Endothelial cell of umbilical vein (primary cell): Measurements from ENCODE around the gene CCDC171. TPM values are rescaled to one million over a fixed set of nuclear protein-coding genes. Genes with fewer than 3 reads are reported as not detected.

Experiments used
- BruUV-seq: library from RNA; stranded (reverse); fragments of 400-500 nt; replicated peaks from 2 replicates; lab custom pipeline; 2021; lab: Mats Ljungman, UMichigan
- CTCF ChIA-PET: fragments of 300-600, 350-600 bp; sonication (Branson Sonifier 250); formaldehyde crosslinking; loops from one replicate; lab custom pipeline; 2021; ENCODE audit warnings: antibody characterized with exemption, inconsistent platforms; lab: Charles Lee
- POLR2A ChIA-PET: fragments of 300-600, 350-600 bp; sonication (Branson Sonifier 250); formaldehyde crosslinking; loops from one replicate; lab custom pipeline; 2021; ENCODE audit warnings: antibody characterized with exemption, inconsistent platforms; lab: Charles Lee
- DNase-seq: peaks from one replicate; pipeline ENCODE4 v3.0.0-alpha.2; 2011; ENCODE audit warnings: low read depth, low spot score
- FAIRE-seq: peaks from 2 replicates; lab custom pipeline; 2011; peaks lifted over from hg19 to GRCh38; lab: Jason Lieb, UNC
- H2AFZ ChIP-seq: 2 replicates; pipeline ENCODE4 v1.6.0; 2012; ENCODE audit warnings: low read depth, low read length, control low read depth, inconsistent platforms
- H3K27ac ChIP-seq: 2 replicates; pipeline ENCODE4 v1.5.1; 2011; ENCODE audit warnings: low read depth, mild to moderate bottlenecking, control low read depth, low read length, moderate library complexity; ENCODE audit not compliant: insufficient read depth
- H3K27me3 ChIP-seq, 2 experiments: 2 replicates each; pipeline versions ENCODE4 v1.6.0 to v1.6.1; 2011; ENCODE audit warnings: low read length in 2 of 2, mixed read lengths in 1 of 2; ENCODE audit not compliant: control insufficient read depth in 2 of 2, insufficient read depth in 2 of 2
- H3K36me3 ChIP-seq, 2 experiments: 2 replicates in 1 of 2; 3 replicates in 1 of 2; pipeline ENCODE4 v1.5.1; 2011; ENCODE audit warnings: low read length in 2 of 2, mild to moderate bottlenecking in 1 of 2, moderate library complexity in 1 of 2; ENCODE audit not compliant: control insufficient read depth in 2 of 2, insufficient read depth in 2 of 2; ENCODE audit errors: extremely low read depth in 1 of 2
- H3K4me1 ChIP-seq: 3 replicates; pipeline ENCODE4 v1.5.1; 2011; ENCODE audit warnings: mild to moderate bottlenecking, low read length; ENCODE audit not compliant: control insufficient read depth, insufficient read depth; ENCODE audit errors: extremely low read depth
- H3K4me2 ChIP-seq: 2 replicates; pipeline ENCODE4 v1.6.1; 2011; ENCODE audit warnings: low read length, control low read depth, mixed read lengths; ENCODE audit not compliant: insufficient read depth
- H3K4me3 ChIP-seq, 3 experiments: fragments of 200-600 bp in 1 of 3; sonication (generic), shearing (Covaris generic) in 1 of 3; replicated peaks in 1 of 3; 2 replicates each; pipeline ENCODE4 v1.5.1; 2011 to 2016; ENCODE audit warnings: control low read depth in 3 of 3, low read length in 3 of 3, mild to moderate bottlenecking in 2 of 3, inconsistent platforms in 1 of 3, low read depth in 1 of 3, moderate library complexity in 1 of 3; ENCODE audit not compliant: insufficient read depth in 1 of 3
- H3K79me2 ChIP-seq: 2 replicates; pipeline ENCODE4 v1.6.0; 2012; ENCODE audit warnings: low read length, inconsistent platforms; ENCODE audit not compliant: control insufficient read depth, insufficient read depth
- H3K9ac ChIP-seq: replicated peaks from 2 replicates; pipeline ENCODE3; 2011; ENCODE audit warnings: low read length, control low read depth; ENCODE audit not compliant: insufficient read depth; ENCODE audit errors: extremely low read depth
- H3K9me1 ChIP-seq: replicated peaks from 3 replicates; pipeline ENCODE4 v1.6.0; 2011; ENCODE audit warnings: mild to moderate bottlenecking, low read length; ENCODE audit not compliant: control insufficient read depth, insufficient read depth; ENCODE audit errors: extremely low read depth
- H3K9me3 ChIP-seq: replicated peaks from 2 replicates; pipeline ENCODE4 v1.5.1; 2012; ENCODE audit warnings: low read length, inconsistent platforms; ENCODE audit not compliant: control insufficient read depth, insufficient read depth
- H4K20me1 ChIP-seq: replicated peaks from 2 replicates; pipeline ENCODE3; 2011; ENCODE audit warnings: mild to moderate bottlenecking, low read length; ENCODE audit not compliant: control insufficient read depth, insufficient read depth; ENCODE audit errors: extremely low read depth
- EZH2 ChIP-seq: IDR thresholded peaks from 2 replicates; pipeline ENCODE4 v1.6.1; 2012; ENCODE audit warnings: borderline replicate concordance, low read depth, mild to moderate bottlenecking, moderate library complexity, low read length, inconsistent platforms; ENCODE audit not compliant: severe bottlenecking
- FOS ChIP-seq: IDR thresholded peaks from 2 replicates; pipeline ENCODE4 v1.6.1; 2011; ENCODE audit warnings: mild to moderate bottlenecking, low read length, moderate library complexity, borderline replicate concordance; ENCODE audit not compliant: insufficient read depth
- GATA2 ChIP-seq: IDR thresholded peaks from 2 replicates; pipeline ENCODE4 v1.7.0; 2011; ENCODE audit warnings: low read depth, mild to moderate bottlenecking, moderate library complexity, mixed read lengths, low read length; ENCODE audit not compliant: insufficient read length, insufficient read depth
- JUN ChIP-seq: IDR thresholded peaks from 2 replicates; pipeline ENCODE4 v1.6.1; 2011; ENCODE audit warnings: borderline replicate concordance, low read depth; ENCODE audit not compliant: insufficient read length, insufficient read depth
- MYC ChIP-seq: IDR thresholded peaks from one replicate; pipeline ENCODE4 v1.6.1; 2011; ENCODE audit warnings: mild to moderate bottlenecking, low read depth, low read length
- POLR2A ChIP-seq: IDR thresholded peaks from 2 replicates; pipeline ENCODE4 v1.6.1; 2012; ENCODE audit warnings: low read depth, mild to moderate bottlenecking, control low read depth, low read length
- POLR2AphosphoS5 ChIP-seq: IDR thresholded peaks from 2 replicates; pipeline ENCODE4 v1.6.1; 2012; ENCODE audit warnings: low read depth, mild to moderate bottlenecking, control low read depth, low read length, moderate library complexity; ENCODE audit not compliant: insufficient read depth
- dilution Hi-C: fragments of 300-500 bp; cut with MboI; formaldehyde crosslinking; loops from one replicate; pipeline ENCODE4 v1.15.0; 2019; ENCODE audit warnings: low sequenced_read_pairs; ENCODE audit not compliant: extremely low pct_ligation_motif_present
- intact Hi-C: fragments of 100-400 bp; cut with micrococcal nuclease; formaldehyde crosslinking; loops from one replicate; pipeline ENCODE4 v1.10.0; 2022
- polyA plus RNA-seq, 4 experiments: library from polyadenylated mRNA; depleted of rRNA in 3 of 4; stranded (reverse) in 3 of 4; unstranded in 1 of 4; fragments of >200 nt; gene quantifications; 2 replicates each; pipeline versions ENCODE4 v1.2.1 to v1.2.3, GENCODE V29; 2011 to 2012; ENCODE audit warnings: missing spikeins in 1 of 4
- total RNA-seq: library from RNA; stranded (reverse); gene quantifications from 2 replicates; pipeline ENCODE4 v1.2.3, GENCODE V29; 2021
- TF ChIP-seq, protein P1 (sequence below): IDR thresholded peaks from 2 replicates; pipeline ENCODE4 v1.6.1; 2011; ENCODE audit not compliant: insufficient read depth, insufficient read length
- TF ChIP-seq, protein P2 (sequence below), 2 donors: IDR thresholded peaks; 1 replicate in 1 of 2; 2 replicates in 1 of 2; pipeline ENCODE4 v1.5.1; 2011; ENCODE audit warnings: low read length in 2 of 2, mild to moderate bottlenecking in 2 of 2, moderate library complexity in 2 of 2, control low read depth in 1 of 2, inconsistent platforms in 1 of 2, low read depth in 1 of 2; ENCODE audit not compliant: insufficient read depth in 1 of 2; ENCODE audit errors: extremely low read depth in 1 of 2

CCDC171 gene
- total and polyA plus RNA-seq, 2 donors (not counting 3 experiments of a cell fraction or from before 2014, with no cell fraction given): 0.58 to 1.4 TPM

DNA sequence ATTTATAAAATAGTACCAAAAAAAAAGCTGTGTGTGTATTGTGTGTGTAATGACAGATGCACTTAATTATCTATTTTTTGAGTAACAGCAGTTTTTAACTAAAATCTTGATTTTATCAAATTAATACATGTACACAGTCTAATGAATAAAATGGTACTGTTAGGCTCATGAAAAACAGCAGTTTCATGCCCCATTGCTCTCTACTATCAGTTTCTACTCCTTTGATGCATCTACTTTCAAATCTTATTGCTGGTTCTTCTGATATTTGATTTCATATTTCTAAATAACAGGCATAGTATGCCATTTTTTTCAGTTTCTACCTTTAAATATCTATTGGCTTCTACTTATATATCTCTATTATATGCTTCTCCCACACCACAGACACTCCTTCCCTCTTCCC lies 117.4 kb downstream of the CCDC171 start:
- intact Hi-C loops: no loop called here
- no peaks in the 10 kb centered on the region for H3K79me2 ChIP-seq
- dilution Hi-C loops: no loop called here
- no peak for TF ChIP-seq EZH2
- no peak for TF ChIP-seq POLR2AphosphoS5
- TF ChIP-seq, protein P1, sequence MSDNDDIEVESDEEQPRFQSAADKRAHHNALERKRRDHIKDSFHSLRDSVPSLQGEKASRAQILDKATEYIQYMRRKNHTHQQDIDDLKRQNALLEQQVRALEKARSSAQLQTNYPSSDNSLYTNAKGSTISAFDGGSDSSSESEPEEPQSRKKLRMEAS: no peak
- TF ChIP-seq FOS: no peak
- TF ChIP-seq POLR2A: no peak
- no peak for TF ChIP-seq GATA2
- TF ChIP-seq MYC: no peak
- TF ChIP-seq, protein P2, sequence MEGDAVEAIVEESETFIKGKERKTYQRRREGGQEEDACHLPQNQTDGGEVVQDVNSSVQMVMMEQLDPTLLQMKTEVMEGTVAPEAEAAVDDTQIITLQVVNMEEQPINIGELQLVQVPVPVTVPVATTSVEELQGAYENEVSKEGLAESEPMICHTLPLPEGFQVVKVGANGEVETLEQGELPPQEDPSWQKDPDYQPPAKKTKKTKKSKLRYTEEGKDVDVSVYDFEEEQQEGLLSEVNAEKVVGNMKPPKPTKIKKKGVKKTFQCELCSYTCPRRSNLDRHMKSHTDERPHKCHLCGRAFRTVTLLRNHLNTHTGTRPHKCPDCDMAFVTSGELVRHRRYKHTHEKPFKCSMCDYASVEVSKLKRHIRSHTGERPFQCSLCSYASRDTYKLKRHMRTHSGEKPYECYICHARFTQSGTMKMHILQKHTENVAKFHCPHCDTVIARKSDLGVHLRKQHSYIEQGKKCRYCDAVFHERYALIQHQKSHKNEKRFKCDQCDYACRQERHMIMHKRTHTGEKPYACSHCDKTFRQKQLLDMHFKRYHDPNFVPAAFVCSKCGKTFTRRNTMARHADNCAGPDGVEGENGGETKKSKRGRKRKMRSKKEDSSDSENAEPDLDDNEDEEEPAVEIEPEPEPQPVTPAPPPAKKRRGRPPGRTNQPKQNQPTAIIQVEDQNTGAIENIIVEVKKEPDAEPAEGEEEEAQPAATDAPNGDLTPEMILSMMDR (IDR thresholded peaks at IDR 0.05; ENCODE audit: extremely low read depth in 1 of 2, insufficient read depth in 1 of 2, low read depth in 1 of 2, low read length in 2 of 2): no peak
- no peak for TF ChIP-seq JUN
- H2AFZ ChIP-seq: no peak overlapping the region
- H3K9ac ChIP-seq: no peak overlapping the region
- no peak for DNase-seq
- no peaks in the 10 kb centered on the region for H3K36me3 ChIP-seq
- no peak overlapping the region for H3K4me2 ChIP-seq
- FAIRE-seq: no peak
- no peak overlapping the region for H3K4me3 ChIP-seq
- H3K27me3 ChIP-seq: no peaks in the 10 kb centered on the region
- POLR2A ChIA-PET: no interaction called here
- H3K9me1 ChIP-seq: no peaks in the 10 kb centered on the region
- H3K4me1 ChIP-seq: no peaks in the 10 kb centered on the region
- BruUV-seq: no TSS peak
- H4K20me1 ChIP-seq: no peaks in the 10 kb centered on the region
- CTCF ChIA-PET: interaction anchor here (1.5 kb wide), 1 partner anchor 12 kb away, joined by 4 read pairs; no protein-coding TSS in a partner anchor
- no peak overlapping the region for H3K27ac ChIP-seq
- H3K9me3 ChIP-seq: no peaks in the 10 kb centered on the region
